ENCODE data around the gene LCORL.

LCORL gene

DNA sequence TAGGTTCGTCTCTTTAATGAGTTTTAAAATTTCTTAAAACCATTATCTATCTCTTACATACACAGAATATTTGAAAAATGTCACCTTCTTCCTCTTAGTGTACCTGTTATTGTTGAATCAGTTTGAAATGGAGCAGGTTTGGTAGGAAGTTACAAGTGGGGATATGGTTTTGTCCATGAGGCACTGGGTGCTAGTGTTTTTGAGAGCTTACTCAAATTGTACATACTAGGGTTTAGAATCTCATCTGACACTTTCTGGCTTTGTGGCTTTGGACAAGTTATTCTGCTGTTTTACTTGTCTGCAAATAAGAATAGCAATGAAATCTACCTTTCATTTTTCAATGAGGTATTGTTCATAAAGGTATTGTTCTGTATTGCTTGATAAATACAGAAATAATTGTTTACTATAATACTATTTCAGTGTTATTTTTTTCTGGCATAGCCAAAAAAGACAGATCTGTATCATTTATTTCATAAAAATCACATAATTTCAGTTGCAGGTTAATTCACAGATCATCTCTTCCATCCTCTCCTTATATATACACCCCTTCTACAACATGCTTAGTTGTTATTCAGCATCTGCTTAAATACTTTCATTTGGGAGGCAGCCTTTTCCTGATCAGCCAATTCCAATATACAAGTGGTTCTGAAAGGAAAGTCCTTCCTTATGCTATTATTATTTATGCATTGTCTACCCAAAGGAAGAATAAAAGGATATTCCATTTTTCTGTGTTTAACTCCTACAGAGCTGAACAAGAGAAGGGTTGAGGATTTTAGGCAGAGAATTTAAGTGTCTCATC is 197.5 kb downstream of the LCORL start:
- no peak for DNase-seq

DNA sequence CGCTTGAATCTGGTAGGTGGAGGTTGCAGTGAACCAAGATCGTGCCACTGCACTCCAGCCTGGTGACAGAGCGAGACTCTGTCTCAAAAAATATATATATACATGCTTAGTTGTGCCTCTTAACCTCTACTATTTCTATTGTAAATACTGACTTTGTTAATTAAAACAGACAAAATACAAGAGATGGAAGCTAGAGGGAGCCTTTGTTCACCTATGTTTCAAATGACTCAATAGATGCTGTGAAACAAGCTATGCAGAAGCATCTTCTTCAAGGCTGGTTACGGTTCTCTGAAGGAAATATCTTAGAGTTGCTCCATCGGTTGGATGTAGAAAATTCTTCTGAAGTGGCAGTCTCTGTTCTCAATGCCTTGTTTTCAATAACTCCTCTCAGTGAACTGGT is 204.5 kb downstream of the LCORL start:
- peak; percentile 69 for DNase-seq

GRCh38 chr4:17816142-17816541 is 205.4 kb downstream of the LCORL start:
- no peak for DNase-seq

DNA sequence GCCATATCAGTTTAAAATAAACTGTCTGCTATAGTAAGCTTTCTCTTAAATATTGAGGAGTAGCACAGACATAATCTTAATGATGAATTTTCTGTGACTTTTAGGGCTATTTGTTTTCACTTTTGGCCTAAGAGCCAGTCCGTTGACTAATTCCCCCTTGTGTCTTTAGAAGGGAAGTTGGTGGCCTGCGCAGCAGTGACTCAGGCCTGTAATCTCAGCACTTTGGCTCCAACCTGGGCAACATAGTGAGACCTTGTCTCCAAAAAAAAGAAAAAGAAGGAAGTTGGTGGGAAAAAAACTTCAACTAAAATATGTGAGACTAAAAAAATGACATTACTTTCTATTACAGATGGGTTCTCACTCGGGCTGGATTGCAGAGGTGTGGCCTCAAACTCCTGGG is 207.4 kb downstream of the LCORL start:
- no peak for DNase-seq

GRCh38 chr4:17812801-17813200 is 208.8 kb downstream of the LCORL start:
- no peak for DNase-seq

- DNase-seq, result no peak
These were observed 209.4 kb downstream of the LCORL start for GRCh38 chr4:17812125-17812524.

- no peak for DNase-seq
These were observed 210.4 kb downstream of the LCORL start for GRCh38 chr4:17811078-17811603.

DNA sequence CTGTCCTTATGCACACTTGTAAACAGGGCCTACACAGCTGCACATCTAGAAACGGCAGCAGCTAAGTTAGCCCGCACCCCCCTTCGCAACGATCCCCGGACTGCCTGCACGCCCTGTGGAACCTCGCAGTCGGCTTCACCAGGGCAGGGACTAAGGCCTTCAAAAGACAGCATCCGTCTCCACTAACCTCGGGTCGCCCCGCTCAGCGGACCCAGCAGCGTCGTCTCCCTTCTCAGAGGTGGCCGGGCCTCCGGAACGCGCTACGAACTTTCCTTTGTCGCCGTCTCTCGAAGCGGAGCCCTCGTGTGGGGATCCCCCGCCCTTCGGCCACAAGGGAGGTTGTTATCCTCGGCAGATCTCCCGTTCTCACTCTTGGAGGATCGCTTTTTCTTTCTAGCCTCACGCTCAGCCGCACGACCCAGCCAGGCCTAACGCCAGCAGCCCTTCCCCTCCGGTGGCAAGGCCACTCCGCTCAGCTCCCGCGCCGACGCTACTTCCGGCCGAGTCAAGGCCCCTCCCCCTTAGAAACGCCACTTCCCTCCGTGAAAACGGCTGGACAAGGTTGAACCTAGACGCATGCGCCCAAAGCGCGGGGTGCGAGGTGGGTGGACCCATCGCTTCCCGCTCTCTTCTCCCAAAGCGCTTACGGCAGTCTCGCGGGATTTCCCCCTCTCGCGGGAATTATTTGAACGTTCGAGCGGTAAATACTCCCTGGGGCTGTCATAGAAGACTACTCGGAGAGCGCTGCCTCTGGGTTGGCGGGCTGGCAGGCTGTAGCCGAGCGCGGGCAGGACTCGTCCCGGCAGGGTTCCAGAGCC is 211.1 kb downstream of the LCORL start, which contains the start of the genes DCAF16 and NCAPG:
Gene DCAF16 (minus strand): TSS at position 498 of the 818 bp plus-strand sequence. CDS start 6,616 bp downstream, outside the sequence.
Gene NCAPG (plus strand): TSS at position 720 of the 818 bp plus-strand sequence. CDS start 99 bp downstream, outside the sequence.
- peak; percentile 97 for DNase-seq

GRCh38 chr4:17809667-17810066 is 211.9 kb downstream of the LCORL start:
- DNase-seq, result no peak

DNA sequence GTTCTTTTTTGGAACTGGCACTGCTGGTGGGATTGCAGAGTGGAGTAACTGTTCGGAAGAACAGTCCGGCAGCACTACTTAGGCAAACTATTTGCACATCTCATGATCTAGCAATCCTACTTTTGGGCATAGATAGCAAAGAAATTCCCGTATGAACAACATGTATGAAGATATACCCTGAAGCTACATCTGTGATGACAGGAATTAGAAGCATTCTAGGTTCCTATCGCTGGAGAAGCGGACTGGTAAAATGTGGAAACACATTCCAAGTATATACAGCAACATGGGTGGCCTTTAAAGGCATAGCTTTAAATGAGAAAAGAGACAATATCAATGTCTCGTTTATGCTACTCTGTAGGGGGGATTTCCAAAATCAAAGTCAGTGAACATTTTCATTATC is 214.1 kb downstream of the LCORL start:
- no peak for DNase-seq

DNA sequence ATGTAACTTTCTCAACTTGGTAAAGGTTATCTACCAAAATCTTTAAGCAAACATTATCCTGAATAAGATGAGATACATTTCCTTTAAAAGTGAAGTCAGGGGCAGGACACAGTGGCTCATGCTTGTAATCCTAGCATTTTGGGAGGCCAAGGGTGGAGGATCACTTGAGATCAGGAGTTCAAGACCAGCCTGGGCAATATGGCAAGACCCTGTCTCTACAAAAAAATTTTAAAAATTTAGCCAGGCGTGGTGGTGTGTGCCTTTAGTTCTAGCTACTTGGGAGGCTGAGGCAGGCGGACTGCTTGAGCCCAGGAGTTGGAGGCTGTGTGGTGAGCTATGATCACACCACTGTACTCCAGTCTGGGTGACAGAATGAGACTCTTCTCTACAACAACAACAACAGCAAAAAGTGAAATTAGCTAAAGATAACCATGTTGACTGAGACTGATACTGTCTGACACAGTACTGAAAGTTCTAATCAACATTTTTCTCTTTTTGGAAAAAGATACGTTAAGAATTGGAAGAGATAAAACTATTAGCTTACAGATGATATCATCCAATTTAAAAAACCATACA is 215.9 kb downstream of the LCORL start:
- no peak for DNase-seq

GRCh38 chr4:17797808-17798207 is 223.7 kb downstream of the LCORL start:
- DNase-seq, result no peak

DNA sequence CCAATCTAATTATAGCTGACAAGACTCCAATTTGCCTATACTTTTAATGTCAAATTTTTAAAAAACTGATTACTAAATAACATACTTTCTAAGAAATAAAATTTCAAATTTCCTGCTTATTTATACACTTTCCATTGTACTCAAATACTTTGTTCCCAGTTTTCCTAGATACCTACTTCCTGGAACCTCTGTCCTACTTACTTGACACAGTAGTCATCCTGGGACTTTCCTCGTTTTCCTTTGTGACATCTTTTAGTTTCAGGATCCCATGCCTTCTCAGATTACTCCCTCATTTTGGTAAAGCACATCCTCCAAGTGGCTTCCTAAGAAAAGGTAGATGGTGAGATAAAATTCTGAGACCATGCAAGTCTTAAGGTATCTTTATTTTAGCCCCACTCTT is 226.8 kb downstream of the LCORL start:
- no peak for DNase-seq

All from kidney glomerular epithelial cell (primary cell).